GM10266 (cell line): Measurements from ENCODE around the gene DRC7.
"Not testable (repeated sequence)": the region's sequence is repeated elsewhere in the genome, so short reads cannot be mapped to it uniquely, and the experiment has no call there.

Experiments
- DNase-seq: peaks from one replicate; pipeline ENCODE4 v3.0.0; 2012; ENCODE audit errors: extremely low spot score
- TF ChIP-seq, protein P1 (sequence below): IDR thresholded peaks from 2 replicates; pipeline ENCODE4 v1.5.1; 2012; ENCODE audit warnings: mild to moderate bottlenecking, low read depth; ENCODE audit not compliant: control insufficient read depth, insufficient read depth; ENCODE audit errors: missing control alignments

The DRC7 gene

DNA sequence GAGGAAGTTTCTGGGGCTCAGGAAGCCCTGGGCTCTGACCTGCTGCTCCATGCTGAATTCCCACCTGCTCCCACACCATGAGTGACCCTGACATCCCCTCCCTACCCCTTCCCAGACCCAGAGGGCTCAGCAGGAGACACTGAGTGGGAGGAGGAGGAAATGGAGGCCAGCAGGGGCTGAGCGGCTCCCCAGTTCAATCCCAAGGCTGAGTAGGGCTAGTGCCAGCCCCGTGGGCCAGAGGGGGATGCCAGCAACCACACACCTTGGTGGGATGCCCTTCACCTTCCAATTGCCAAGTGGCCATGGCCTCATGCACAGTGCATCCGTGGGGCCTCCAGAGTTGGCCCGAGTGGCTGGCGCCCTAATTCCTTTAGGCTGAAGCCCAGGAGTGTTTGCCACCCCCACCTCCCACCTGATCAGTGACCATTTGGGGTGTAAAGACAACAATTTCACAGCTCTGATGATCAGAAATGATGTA, 27.5 kb upstream of the DRC7 start:
- TF ChIP-seq, protein P1, sequence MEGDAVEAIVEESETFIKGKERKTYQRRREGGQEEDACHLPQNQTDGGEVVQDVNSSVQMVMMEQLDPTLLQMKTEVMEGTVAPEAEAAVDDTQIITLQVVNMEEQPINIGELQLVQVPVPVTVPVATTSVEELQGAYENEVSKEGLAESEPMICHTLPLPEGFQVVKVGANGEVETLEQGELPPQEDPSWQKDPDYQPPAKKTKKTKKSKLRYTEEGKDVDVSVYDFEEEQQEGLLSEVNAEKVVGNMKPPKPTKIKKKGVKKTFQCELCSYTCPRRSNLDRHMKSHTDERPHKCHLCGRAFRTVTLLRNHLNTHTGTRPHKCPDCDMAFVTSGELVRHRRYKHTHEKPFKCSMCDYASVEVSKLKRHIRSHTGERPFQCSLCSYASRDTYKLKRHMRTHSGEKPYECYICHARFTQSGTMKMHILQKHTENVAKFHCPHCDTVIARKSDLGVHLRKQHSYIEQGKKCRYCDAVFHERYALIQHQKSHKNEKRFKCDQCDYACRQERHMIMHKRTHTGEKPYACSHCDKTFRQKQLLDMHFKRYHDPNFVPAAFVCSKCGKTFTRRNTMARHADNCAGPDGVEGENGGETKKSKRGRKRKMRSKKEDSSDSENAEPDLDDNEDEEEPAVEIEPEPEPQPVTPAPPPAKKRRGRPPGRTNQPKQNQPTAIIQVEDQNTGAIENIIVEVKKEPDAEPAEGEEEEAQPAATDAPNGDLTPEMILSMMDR: no peak
- no peak for DNase-seq

GRCh38 chr16:57667526-57668262, 26.9 kb upstream of the DRC7 start:
- TF ChIP-seq, protein P1: peak; percentile 19
- no peak for DNase-seq

GRCh38 chr16:57668263-57668571, 26.4 kb upstream of the DRC7 start, which contains the start of gene ADGRG3:
ADGRG3 (plus strand) TSS chr16:57668306; CDS start chr16:57668348, 42 bp downstream.
- TF ChIP-seq, protein P1: no peak
- DNase-seq: no peak

DNA sequence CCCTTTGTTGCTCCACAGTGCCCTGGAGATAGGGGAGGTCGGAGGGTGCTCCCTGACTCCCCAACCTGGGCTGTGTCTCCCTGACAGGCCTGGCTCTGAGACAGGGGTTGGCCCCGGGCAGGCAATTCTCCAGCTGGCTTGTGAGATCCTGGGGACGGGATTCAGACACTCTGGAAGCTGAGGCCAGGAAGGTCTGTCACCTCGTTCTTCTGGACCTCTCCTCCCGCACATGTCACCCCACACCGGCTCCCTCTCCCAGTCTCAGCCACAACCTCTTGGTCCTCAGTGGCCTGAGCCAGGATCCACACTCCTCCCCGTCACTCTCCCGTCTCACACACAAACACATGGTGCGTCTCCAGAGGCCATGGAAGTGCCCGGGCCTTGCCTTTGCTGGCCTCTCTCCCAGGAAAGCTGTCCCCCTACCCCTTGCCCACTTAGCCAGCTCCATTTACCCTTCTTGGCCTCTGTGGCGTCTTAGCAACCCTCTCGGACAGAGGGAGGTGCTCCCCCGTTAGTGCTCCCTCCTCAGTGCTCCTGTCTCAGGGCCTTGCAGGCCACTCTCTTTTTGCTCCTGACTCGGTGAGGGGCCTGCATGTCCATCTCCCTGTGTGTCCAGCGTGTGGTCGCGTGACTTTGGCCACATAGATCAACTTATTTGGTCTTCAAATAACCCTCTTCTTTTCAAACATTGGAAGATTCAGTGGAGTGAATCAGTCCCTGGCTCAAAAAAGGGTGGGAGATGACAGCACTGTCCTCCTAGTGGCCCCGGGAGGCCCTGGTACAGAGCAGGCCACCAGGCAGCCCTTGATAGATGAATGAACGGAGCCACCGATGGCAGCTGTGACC, 25.8 kb upstream of the DRC7 start:
- TF ChIP-seq, protein P1: no peak
- no peak for DNase-seq

- DNase-seq: no peak
- TF ChIP-seq, protein P1: no peak
Measured at GRCh38 chr16:57669476-57670162, 25.0 kb upstream of the DRC7 start.

DNA sequence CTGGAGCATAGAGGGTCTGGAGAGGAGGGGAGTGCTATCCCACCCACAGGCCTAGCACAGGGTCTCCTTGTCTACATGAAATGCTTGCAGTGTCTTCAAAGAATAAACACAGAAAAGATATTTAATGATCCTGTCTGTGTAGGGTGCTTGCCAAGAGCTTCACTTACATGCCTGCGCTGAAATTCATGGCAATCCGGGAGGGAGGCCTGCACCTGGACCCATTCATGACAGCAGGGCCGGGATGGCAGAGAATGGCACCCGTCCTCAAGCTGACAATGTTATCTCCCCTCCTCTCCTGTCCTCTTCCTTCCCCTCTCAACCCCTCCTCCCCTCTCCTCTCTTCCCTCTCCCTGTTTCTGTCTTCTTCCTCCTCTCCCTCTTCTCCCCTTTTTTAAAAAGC, 24.4 kb upstream of the DRC7 start:
- TF ChIP-seq, protein P1: no peak
- no peak for DNase-seq

DNA sequence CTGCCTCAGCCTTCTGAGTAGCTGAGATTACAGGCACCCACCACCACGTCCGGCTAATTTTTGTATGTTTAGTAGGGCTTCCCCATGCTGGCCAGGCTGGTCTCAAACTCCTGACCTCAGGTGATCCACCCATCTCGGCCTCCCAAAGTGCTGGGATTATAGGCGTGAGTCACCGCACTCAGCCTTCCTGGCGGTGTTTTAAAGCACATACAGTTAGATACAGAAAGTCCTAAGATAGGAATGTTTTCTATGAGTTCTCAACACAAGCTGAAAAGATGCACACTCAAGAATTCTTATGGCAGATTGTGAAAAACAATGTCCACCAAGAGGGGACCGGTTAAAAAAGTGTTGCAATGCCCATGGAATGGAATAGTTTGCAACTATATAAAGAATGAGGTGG, 23.2 kb upstream of the DRC7 start:
- not testable (repeated sequence) for DNase-seq
